ENCODE measurements around the gene OXNAD1. TPM values are rescaled to one million over a fixed set of nuclear protein-coding genes. Genes with fewer than 3 reads are reported as not detected.

OXNAD1 gene
- total and polyA plus RNA-seq, 5 experiments from 2014 or later: 106 to 190 (median 132) TPM

DNA sequence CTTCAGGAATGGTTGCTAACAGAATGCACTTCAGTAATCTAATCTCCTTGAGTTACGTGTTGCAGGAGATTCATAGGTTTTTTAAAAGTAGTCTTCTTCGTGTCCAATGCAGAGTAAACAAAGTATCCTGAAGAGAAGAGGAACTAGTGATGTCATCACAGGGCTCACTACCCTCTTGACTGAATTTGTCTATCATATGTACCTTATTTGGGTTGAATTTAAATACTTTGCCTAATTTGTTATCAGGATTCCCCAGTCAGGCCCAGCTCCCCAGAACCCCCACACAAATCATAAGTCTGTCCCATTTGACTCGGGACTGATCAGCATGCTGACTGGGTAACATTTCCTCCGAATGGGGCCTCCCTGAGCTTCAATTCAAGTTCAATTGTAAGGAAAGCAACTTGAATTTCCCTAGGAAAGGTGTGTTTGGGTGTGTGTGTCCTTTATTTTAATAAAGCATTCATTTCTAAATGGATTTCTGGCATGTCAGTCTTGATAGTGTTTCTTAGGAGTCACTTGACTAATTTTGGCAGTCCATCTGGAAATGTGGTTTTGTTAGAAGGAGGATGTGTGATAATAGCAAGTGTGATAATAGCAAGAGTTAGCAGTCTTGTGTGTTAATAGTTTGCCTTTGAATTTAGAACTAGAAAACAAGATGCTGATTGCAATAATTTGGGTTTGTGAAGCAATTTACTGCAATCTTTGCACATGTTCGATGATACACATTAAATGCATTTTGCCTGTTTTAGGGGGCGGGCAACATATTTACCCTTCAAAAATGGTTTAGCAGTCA, 21.9 kb downstream of the OXNAD1 start:
- no peaks in the 10 kb centered on the region for H3K27me3 Mint-ChIP-seq
- H3K27ac Mint-ChIP-seq: peak overlapping the region; percentile 91 to 99 (median 96)
- POLR2A ChIA-PET: interaction anchor here (0.6 to 5.0 kb wide), 13 partner anchors 9 to 240 kb away, joined by 3 to 64 read pairs (median 12); partner anchors contain the start of genes DPH3, OXNAD1 and RFTN1
- peaks cover 32 to 41% (median 33%) of the 10 kb centered on the region in 3 donors for H3K36me3 Mint-ChIP-seq
- peaks cover 38 to 77% (median 66%) of the 10 kb centered on the region in 4 donors for H3K4me1 Mint-ChIP-seq
- H3K9me3 Mint-ChIP-seq: no peaks in the 10 kb centered on the region
- ATAC-seq (peak; percentile 10 to 13), DNase-seq (no peak)
- peak overlapping the region; percentile 95 to 100 (median 97) for H3K4me3 Mint-ChIP-seq

DNA sequence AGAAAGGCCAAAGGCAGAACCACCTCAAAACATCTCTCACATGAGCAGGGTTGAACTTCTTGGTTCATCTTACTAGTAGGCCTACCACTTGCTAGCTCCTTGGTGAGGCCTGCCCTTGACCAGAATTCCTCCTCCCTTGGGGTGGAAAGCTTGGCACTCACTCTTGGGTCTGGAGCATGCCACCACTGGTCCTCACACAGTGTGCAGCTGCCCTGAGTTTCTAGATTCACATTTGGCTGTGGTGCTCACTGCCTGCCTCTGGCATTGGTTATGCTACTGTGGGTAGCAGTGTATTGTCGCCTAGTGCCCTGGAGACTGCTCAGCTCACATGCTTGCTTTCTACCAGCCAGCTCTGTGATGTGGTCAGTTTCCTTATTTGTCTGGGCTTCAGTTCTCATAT, 23.7 kb downstream of the OXNAD1 start:
- Mint-ChIP-seq H3K36me3 (peaks cover 37 to 46% (median 37%) of the 10 kb centered on the region in 3 donors), H3K4me3 (peak overlapping the region; percentile 95 to 100 (median 97)), H3K27ac (peak overlapping the region; percentile 93 to 99 (median 96)), H3K27me3 (no peaks in the 10 kb centered on the region), H3K9me3 (peaks cover 0 to 6% (median 2%) of the 10 kb centered on the region in 9 donors), H3K4me1 (peaks cover 37 to 87% (median 63%) of the 10 kb centered on the region in 4 donors)
- POLR2A ChIA-PET: interaction anchor here (0.6 to 9.8 kb wide), 11 partner anchors 10 to 228 kb away, joined by 3 to 304 read pairs (median 6); partner anchors contain the start of genes DPH3 and OXNAD1
- ATAC-seq (peak in 1 of 2 donors; percentile 7), DNase-seq (no peak)

DNA sequence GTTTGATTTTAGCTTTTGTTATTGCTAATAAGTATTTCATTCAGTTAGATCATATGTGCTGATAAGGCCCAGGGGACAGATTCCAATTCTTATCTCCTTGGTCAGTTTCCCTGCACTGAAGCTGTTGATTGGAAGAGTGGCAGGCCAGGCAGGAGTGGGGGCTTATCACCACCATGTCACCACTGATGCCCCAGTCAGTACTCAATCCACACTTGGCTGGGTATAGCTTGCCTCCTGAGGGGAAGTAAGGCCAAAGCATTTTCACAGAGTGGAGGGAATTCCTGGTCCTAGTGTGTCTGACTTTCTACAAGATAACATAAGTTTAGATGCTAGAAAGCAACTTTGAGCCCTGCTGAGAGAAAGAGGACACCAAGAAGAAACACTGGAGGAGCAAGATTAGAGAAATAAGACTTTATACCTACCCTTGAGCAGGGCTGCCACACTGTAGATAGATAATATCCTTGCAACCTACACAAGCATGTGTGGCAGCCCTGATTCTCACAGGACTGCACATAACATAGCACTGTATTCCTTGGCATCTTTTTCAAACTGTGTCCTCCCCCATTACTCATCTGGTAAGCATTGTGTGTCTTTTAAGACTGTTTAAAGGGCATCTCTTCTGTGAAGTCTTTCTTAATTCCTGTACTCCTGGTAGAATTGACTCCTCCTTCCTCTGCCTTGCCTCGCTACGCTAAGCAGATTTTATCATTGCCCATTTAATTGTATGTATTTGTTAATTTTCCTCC, 24.3 kb downstream of the OXNAD1 start:
- Mint-ChIP-seq H3K27ac (peak overlapping the region; percentile 93 to 99 (median 96)), H3K4me3 (peak overlapping the region; percentile 95 to 100 (median 97)), H3K36me3 (peaks cover 40 to 52% (median 42%) of the 10 kb centered on the region in 3 donors), H3K4me1 (peaks cover 36 to 88% (median 61%) of the 10 kb centered on the region in 4 donors), H3K27me3 (no peaks in the 10 kb centered on the region), H3K9me3 (peaks cover 0 to 11% (median 5%) of the 10 kb centered on the region in 9 donors)
- no peak for DNase-seq
- POLR2A ChIA-PET: interaction anchor here (0.6 to 9.8 kb wide), 11 partner anchors 9 to 227 kb away, joined by 3 to 304 read pairs (median 6); partner anchors contain the start of genes DPH3 and OXNAD1
- no peak for ATAC-seq

DNA sequence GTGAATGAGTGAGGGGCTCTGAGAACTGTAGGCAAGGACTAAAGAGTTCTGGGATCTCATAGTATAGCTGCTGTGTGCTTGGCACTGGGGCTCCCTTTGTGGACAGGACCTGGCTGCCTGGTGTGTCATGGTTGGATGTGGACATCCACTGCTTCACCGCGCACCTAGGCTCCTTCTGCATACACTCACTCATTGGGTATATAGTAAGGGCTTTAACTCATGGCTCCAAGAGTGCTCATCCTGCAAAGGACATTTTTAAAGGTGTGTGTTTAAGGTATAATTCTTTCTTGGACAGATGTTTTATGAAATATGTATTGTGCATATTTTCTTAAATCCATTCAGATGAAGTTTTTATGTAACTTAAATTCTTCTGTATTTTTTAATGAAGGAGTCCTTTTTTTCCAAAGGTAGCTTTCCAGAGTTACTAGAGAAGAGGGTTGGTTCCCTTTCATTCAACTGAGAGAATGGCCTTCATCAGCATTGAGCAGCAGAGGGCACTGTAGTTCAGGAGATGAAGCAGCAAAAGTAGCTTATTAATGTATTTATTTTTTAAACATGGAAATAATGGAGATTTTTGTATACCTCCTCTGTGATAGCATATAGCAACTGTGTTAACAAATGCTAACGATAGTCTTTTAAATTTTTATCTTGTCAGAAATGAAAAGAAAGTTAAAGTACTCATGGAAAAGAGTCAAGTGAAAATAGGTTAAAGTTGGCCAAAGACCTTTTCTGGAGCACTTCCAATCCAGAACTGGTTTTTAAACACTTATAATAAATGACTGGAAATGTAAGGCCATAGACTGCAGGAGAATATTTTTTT, 25.2 kb downstream of the OXNAD1 start:
- Mint-ChIP-seq H3K9me3 (peaks cover 0 to 16% (median 6%) of the 10 kb centered on the region in 9 donors), H3K27ac (peak overlapping the region; percentile 93 to 99 (median 96)), H3K27me3 (no peaks in the 10 kb centered on the region), H3K36me3 (peaks cover 44 to 58% (median 49%) of the 10 kb centered on the region in 3 donors), H3K4me3 (peak overlapping the region; percentile 95 to 100 (median 97)), H3K4me1 (peaks cover 29 to 88% (median 59%) of the 10 kb centered on the region in 4 donors)
- ATAC-seq (peak in 1 of 2 donors; percentile 11), DNase-seq (peak in 8 of 10 donors; percentile 54 to 74 (median 61))
- POLR2A ChIA-PET: interaction anchor here (1.0 to 9.8 kb wide), 9 partner anchors 14 to 260 kb away, joined by 3 to 304 read pairs (median 6); partner anchors contain the start of genes DPH3 and OXNAD1

DNA sequence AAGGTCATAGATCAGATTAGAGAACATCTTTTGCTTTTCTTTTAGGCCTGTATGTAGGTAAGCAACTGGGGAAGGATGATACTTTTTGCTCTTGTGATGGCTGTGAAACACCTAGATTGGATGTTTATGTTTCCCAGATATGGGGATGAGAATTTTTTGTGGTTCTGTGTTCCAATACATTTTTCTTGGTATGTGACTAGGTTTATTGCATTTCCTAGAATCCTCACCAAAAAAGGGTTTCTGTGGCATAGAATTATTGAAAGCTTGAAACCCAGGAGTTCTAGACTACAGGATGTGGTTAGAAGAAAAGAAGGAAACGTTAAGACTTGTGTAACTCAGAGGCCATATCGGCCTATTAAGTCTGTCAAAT, 25.8 kb downstream of the OXNAD1 start:
- Mint-ChIP-seq H3K27me3 (no peaks in the 10 kb centered on the region), H3K36me3 (peaks cover 50 to 64% (median 54%) of the 10 kb centered on the region in 3 donors), H3K9me3 (peaks cover 0 to 16% (median 6%) of the 10 kb centered on the region in 9 donors), H3K4me1 (peaks cover 33 to 88% (median 59%) of the 10 kb centered on the region in 4 donors), H3K4me3 (peak overlapping the region; percentile 95 to 100 (median 97)), H3K27ac (peak overlapping the region; percentile 93 to 99 (median 96))
- ATAC-seq (peak; percentile 15 to 32), DNase-seq (peak in 3 of 10 donors; percentile 65 to 69 (median 68))
- POLR2A ChIA-PET: interaction anchor here (1.0 to 9.8 kb wide), 9 partner anchors 14 to 260 kb away, joined by 3 to 304 read pairs (median 6); partner anchors contain the start of genes DPH3 and OXNAD1

DNA sequence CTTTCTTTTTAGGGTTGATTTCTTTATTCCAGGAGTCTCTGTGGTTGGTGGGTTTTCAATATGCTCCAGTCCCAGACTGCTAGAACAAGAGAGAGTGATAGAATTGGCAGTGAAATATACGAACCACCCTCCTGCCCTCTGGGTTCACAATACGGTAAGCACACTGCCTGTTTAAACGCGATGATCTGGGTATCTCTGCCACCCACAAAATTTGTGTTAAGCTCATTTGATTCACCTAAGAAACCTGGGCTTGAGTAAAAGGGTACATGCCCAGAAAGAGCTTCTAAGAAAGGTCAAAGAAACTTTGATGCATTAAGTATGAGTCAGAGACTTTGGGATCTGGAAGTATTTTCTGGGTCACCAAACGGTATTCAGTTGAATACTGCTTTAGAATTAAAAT, 29.8 kb downstream of the OXNAD1 start:
- POLR2A ChIA-PET: interaction anchor here (0.6 to 9.8 kb wide), 6 partner anchors 9 to 217 kb away, joined by 3 to 304 read pairs (median 12); no protein-coding TSS in a partner anchor
- DNase-seq: no peak

DNA sequence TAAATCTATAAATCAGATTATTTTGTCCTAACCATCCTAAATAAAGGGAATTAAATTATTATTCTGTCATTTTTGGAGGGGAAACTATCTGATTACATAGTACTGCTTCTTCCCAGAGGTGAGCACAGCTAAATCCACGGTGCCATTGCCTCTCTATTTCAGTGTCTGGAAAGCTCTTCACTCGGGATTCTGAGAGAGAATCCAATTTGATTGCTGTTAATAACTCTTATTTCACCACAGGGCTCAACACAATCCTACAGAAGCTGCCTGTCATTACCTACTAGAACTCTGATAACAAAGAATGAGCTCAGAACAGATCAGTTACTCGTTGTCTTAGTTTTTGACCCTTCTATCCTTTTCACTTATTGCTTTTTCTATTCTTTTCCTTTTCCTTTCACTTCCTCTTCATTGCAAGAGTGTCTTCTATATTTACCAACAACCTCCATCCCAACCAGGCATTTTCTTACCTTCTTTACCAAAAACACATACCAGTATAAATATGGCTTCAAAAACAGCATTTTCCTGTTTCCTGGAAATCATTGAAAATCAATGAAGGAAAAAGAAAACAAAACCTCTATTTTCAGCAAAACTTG, 30.4 kb downstream of the OXNAD1 start:
- H3K36me3 Mint-ChIP-seq: peaks cover 51 to 76% (median 62%) of the 10 kb centered on the region in 3 donors
- ATAC-seq: no peak

More for the DNA sequence above, 29.8 kb downstream of the OXNAD1 start:
- peak in 1 of 2 donors; percentile 30 for ATAC-seq
- H3K4me3 Mint-ChIP-seq: peak overlapping the region; percentile 62 to 100 (median 75)
- H3K27ac Mint-ChIP-seq: peak overlapping the region; percentile 86 to 99 (median 93)
- H3K9me3 Mint-ChIP-seq: peaks cover 0 to 16% (median 6%) of the 10 kb centered on the region in 9 donors
- H3K36me3 Mint-ChIP-seq: peaks cover 51 to 77% (median 58%) of the 10 kb centered on the region in 3 donors
- peaks cover 39 to 94% (median 81%) of the 10 kb centered on the region in 4 donors for H3K4me1 Mint-ChIP-seq
- H3K27me3 Mint-ChIP-seq: no peaks in the 10 kb centered on the region

DNA sequence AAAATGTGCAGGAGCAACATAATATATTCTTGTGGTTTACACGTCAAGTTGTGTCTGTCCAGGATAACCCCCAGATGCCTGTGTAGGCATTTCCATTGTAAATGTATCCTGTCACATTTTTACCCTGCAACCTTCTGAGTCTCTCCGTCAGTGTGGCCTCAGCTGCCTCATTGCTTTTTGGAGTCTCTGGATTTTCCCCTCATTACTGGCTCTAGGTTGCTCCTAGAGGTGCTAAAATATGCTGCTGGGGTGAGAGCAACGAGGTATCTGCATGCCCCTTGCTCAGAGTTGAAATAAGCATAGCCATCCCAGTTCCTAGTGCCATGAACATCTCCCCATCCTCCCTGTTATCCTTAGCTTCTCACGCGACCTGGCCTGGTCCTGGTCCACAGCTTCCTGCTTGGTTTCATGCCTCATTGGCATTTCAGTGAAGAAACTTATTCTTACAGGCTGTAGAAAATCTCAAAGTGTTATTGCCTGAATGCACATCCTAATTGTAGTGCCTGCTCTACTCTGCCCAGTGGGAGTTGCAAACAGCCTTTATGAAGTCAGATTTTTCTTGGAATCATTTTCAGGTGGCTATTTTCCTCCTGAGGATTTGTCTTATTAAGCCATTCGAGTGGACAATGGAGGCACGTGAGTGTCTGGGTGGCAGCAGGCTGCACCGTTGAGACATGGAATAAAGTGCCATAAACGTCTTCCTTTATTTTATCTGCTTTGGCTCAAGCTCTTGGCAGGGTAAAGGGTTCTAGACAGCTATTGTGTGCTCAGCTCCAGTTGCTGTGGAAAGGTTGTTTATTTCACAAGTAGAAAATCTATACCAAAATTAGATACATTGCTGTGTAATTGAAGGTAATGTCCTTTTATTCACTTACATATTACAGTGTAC, 33.2 kb downstream of the OXNAD1 start:
- H3K4me1 Mint-ChIP-seq: peaks cover 44 to 98% (median 89%) of the 10 kb centered on the region in 4 donors
- no peak for DNase-seq
- H3K4me3 Mint-ChIP-seq: peak overlapping the region; percentile 27 to 100 (median 93)
- peaks cover 63 to 90% (median 75%) of the 10 kb centered on the region in 3 donors for H3K36me3 Mint-ChIP-seq
- POLR2A ChIA-PET: interaction anchor here (0.7 to 1.6 kb wide), 5 partner anchors 10 to 39 kb away, joined by 3 to 12 read pairs (median 6); no protein-coding TSS in a partner anchor
- no peaks in the 10 kb centered on the region for H3K27me3 Mint-ChIP-seq
- peak in 1 of 2 donors; percentile 4 for ATAC-seq
- H3K9me3 Mint-ChIP-seq: peaks cover 0 to 16% (median 6%) of the 10 kb centered on the region in 9 donors
- H3K27ac Mint-ChIP-seq: peak overlapping the region; percentile 86 to 99 (median 96)

More for the DNA sequence above, 30.4 kb downstream of the OXNAD1 start:
- peaks cover 0 to 16% (median 6%) of the 10 kb centered on the region in 9 donors for H3K9me3 Mint-ChIP-seq
- no peaks in the 10 kb centered on the region for H3K27me3 Mint-ChIP-seq
- peaks cover 38 to 94% (median 83%) of the 10 kb centered on the region in 4 donors for H3K4me1 Mint-ChIP-seq
- no peak for DNase-seq
- H3K4me3 Mint-ChIP-seq: peak overlapping the region; percentile 47 to 100 (median 76)
- H3K27ac Mint-ChIP-seq: peak overlapping the region; percentile 76 to 99 (median 94)
- POLR2A ChIA-PET: interaction anchor here (1.2 to 9.8 kb wide), 7 partner anchors 9 to 217 kb away, joined by 5 to 304 read pairs (median 9); partner anchors contain the start of genes DPH3 and OXNAD1

DNA sequence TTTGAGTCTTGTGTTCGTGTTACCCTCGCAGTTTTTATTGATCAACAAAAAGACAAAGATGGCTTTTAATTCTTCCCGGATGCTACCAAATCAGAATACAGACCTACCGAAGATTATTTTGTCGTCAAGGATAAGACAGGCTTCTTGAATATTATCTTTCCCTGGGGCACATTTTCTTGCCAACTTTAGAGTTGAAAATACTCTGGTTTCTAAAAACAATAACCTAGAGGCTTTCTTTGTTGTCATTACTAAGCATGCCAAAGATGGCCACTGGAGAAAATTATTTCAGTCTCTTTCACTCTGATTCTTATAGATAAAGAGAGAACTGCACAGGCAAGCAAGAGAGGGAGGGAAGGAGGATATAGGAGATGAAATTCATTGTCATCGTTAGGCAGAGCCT, 33.9 kb downstream of the OXNAD1 start:
- Mint-ChIP-seq H3K4me3 (peak overlapping the region; percentile 27 to 100 (median 93)), H3K36me3 (peaks cover 64 to 89% (median 71%) of the 10 kb centered on the region in 3 donors), H3K9me3 (peaks cover 0 to 9% (median under 1%) of the 10 kb centered on the region in 9 donors), H3K27me3 (no peaks in the 10 kb centered on the region), H3K4me1 (peaks cover 44 to 96% (median 90%) of the 10 kb centered on the region in 4 donors), H3K27ac (peak overlapping the region; percentile 86 to 99 (median 96))
- POLR2A ChIA-PET: interaction anchor here (1.3 to 1.6 kb wide), 3 partner anchors 10 to 18 kb away, joined by 6 to 12 read pairs (median 10); no protein-coding TSS in a partner anchor
- no peak for DNase-seq
- no peak for ATAC-seq

DNA sequence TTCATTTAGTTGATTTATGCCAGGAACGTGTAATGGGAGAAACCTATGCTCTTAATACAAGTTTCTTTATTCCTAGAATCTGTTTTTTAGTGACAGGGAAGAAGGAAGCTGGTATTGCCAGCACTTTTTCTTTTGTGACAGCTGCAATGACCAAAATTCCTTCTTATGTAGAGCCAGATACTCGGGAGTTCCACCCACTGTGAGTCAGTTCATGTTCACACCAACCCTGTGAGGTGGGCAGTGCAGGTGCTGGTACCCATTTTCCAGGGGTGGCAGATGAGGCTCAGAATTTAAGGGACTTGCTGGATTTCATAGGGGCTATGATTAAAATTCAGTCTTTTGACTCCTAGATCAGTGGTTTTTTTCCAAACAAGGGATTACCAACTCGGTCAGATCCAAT, 34.7 kb downstream of the OXNAD1 start:
- Mint-ChIP-seq H3K4me1 (peaks cover 50 to 99% (median 95%) of the 10 kb centered on the region in 4 donors), H3K9me3 (peaks cover 0 to 4% (median 0%) of the 10 kb centered on the region in 9 donors), H3K36me3 (peaks cover 65 to 90% (median 76%) of the 10 kb centered on the region in 3 donors), H3K27me3 (no peaks in the 10 kb centered on the region), H3K27ac (peak overlapping the region; percentile 86 to 99 (median 96)), H3K4me3 (peak overlapping the region; percentile 24 to 100 (median 93))
- ATAC-seq (no peak), DNase-seq (no peak)
- POLR2A ChIA-PET: interaction anchor here (1.7 to 11.0 kb wide), 7 partner anchors 7 to 216 kb away, joined by 5 to 268 read pairs (median 16); partner anchors contain the start of genes DPH3, OXNAD1 and RFTN1

All from naive thymus-derived CD8-positive, alpha-beta T cell (primary cell).